Kidney (tissue), 14 donors: ENCODE results near the gene SLX9. TPM values are rescaled to one million over a fixed set of nuclear protein-coding genes. Genes with fewer than 3 reads are reported as not detected.

Experiments used
- DNase-seq, 5 donors: peaks; one replicate each; pipeline ENCODE4 v3.0.0-alpha.2; 2013 to 2020
- FAIRE-seq: peaks from 2 replicates; lab custom pipeline; 2012; peaks lifted over from hg19 to GRCh38; lab: Jason Lieb, UNC
- H3K27ac ChIP-seq, 2 donors: one replicate each; pipeline ENCODE4 v1.7.0; 2013; ENCODE audit warnings: low read depth in 2 of 2, low read length in 2 of 2, inconsistent platforms in 1 of 2
- H3K27me3 ChIP-seq: one replicate; pipeline ENCODE4 v1.7.1; 2013; ENCODE audit warnings: low read length, inconsistent platforms; ENCODE audit not compliant: control insufficient read depth, insufficient read depth
- H3K36me3 ChIP-seq, 3 donors: one replicate each; pipeline versions ENCODE4 v1.7.0 to v1.7.1; 2013; ENCODE audit warnings: low read length in 3 of 3, control low read depth in 1 of 3, inconsistent platforms in 1 of 3; ENCODE audit not compliant: insufficient read depth in 3 of 3, control insufficient read depth in 2 of 3
- H3K4me1 ChIP-seq, 3 donors: one replicate each; pipeline versions ENCODE4 v1.7.0 to v1.7.1; 2013; ENCODE audit warnings: low read length in 3 of 3, inconsistent platforms in 1 of 3, low read depth in 1 of 3; ENCODE audit not compliant: control insufficient read depth in 2 of 3, insufficient read depth in 2 of 3
- H3K4me3 ChIP-seq, 3 donors: one replicate each; pipeline versions ENCODE4 v1.7.0 to v1.8.1; 2013; ENCODE audit warnings: low read length in 3 of 3, control low read depth in 1 of 3, inconsistent platforms in 1 of 3
- H3K9ac ChIP-seq, 3 donors: one replicate each; pipeline versions ENCODE4 v1.7.0 to v1.7.1; 2013; ENCODE audit warnings: low read length in 3 of 3, control low read depth in 1 of 3, inconsistent platforms in 1 of 3
- H3K9me3 ChIP-seq, 3 donors: one replicate each; pipeline versions ENCODE4 v1.7.0 to v1.7.1; 2013; ENCODE audit warnings: low read length in 3 of 3, control low read depth in 1 of 3, inconsistent platforms in 1 of 3; ENCODE audit not compliant: control insufficient read depth in 2 of 3, insufficient read depth in 1 of 3
- intact Hi-C: fragments of 100-400 bp; cut with DNase I; formaldehyde crosslinking; loops from one replicate; pipeline ENCODE4 v1.11.1; 2022
- polyA plus RNA-seq: library from polyadenylated mRNA; stranded (reverse); fragments of 350-450 nt; fragmentation: Illumina TruSeq; extraction: RNeasy Lipid Tissue Mini Kit (QIAGEN cat#74804); gene quantifications from one replicate; pipeline ENCODE4 v1.2.3, GENCODE V29; 2014; ENCODE audit warnings: low read depth, low replicate concordance; ENCODE audit not compliant: insufficient read depth
- total RNA-seq: library from RNA; stranded (reverse); fragmentation: NEBNext Ultra II Directional; extraction: Animal tissue kit (Norgen Biotek cat#: 25700); gene quantifications from one replicate; pipeline ENCODE4 v1.2.1, GENCODE V29; 2021
- TF ChIP-seq, protein P1 (sequence below): IDR thresholded peaks from 3 replicates; pipeline ENCODE4 v1.5.1; 2012; ENCODE audit warnings: mild to moderate bottlenecking, moderate library complexity, borderline replicate concordance; ENCODE audit not compliant: insufficient read depth; ENCODE audit errors: extremely low read depth
- donor health status: control.
- donor health status: control.
- donor health status: control.
- donor health status: control.
- donor health status: control.
- donor health status: DM: yes; HTN: yes; CAD: no.
- donor health status: Normal renal cell carcinoma (clear cell type).

Gene SLX9
- total and polyA plus RNA-seq, 2 donors from 2014 or later: 27.1 to 35.1 TPM

DNA sequence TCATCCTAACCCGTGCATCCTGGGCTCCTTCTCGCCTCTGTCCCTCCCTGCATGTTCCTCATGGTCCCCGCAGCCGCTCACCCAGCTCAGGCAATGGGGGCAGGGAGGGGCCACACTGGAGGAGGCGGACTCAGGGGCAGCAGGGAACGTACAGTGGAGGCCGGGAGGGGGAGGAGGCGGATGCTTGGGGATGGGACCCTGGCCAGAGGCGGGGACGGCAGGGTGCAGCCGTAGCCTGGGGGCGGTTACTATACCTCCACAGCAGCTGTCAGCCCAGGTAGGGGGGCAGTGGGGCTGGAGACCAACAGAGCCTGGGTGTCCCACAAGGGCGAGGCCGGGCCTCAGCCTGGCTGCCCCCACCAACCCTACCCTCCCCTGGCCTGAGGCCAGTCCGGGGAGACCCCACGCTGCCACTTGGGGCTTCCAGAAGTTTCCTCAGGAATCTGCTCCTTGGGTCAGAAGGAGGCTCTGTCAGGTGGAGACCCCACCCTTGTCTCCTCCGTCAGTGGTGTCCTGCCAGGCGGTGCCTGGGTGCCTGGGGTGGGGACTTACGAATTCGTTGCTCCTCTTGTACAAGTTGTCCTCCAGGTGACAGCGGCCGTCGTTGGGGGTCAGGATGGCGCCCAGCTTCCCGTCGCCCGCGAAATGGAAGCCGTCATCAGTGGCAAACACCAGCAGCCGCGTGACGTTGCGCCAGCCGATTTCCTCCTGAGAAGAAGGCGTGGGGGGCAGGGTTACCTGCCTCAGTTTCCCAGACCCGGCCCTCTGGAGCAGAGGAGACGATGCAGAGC is 39.9 kb upstream of the SLX9 start:
- H3K27ac ChIP-seq: no peak overlapping the region
- H3K27me3 ChIP-seq: no peaks in the 10 kb centered on the region
- peaks cover 0 to 3% (median 2%) of the 10 kb centered on the region in 3 donors for H3K36me3 ChIP-seq
- H3K4me1 ChIP-seq: peaks cover 0 to 7% (median 0%) of the 10 kb centered on the region in 3 donors
- no peak overlapping the region for H3K4me3 ChIP-seq
- intact Hi-C loops: no loop called here
- DNase-seq (peak in 2 of 5 donors; percentile 52 to 73), FAIRE-seq (no peak)
- TF ChIP-seq, protein P1, sequence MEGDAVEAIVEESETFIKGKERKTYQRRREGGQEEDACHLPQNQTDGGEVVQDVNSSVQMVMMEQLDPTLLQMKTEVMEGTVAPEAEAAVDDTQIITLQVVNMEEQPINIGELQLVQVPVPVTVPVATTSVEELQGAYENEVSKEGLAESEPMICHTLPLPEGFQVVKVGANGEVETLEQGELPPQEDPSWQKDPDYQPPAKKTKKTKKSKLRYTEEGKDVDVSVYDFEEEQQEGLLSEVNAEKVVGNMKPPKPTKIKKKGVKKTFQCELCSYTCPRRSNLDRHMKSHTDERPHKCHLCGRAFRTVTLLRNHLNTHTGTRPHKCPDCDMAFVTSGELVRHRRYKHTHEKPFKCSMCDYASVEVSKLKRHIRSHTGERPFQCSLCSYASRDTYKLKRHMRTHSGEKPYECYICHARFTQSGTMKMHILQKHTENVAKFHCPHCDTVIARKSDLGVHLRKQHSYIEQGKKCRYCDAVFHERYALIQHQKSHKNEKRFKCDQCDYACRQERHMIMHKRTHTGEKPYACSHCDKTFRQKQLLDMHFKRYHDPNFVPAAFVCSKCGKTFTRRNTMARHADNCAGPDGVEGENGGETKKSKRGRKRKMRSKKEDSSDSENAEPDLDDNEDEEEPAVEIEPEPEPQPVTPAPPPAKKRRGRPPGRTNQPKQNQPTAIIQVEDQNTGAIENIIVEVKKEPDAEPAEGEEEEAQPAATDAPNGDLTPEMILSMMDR: no peak
- no peak overlapping the region for H3K9ac ChIP-seq
- H3K9me3 ChIP-seq: no peaks in the 10 kb centered on the region

DNA sequence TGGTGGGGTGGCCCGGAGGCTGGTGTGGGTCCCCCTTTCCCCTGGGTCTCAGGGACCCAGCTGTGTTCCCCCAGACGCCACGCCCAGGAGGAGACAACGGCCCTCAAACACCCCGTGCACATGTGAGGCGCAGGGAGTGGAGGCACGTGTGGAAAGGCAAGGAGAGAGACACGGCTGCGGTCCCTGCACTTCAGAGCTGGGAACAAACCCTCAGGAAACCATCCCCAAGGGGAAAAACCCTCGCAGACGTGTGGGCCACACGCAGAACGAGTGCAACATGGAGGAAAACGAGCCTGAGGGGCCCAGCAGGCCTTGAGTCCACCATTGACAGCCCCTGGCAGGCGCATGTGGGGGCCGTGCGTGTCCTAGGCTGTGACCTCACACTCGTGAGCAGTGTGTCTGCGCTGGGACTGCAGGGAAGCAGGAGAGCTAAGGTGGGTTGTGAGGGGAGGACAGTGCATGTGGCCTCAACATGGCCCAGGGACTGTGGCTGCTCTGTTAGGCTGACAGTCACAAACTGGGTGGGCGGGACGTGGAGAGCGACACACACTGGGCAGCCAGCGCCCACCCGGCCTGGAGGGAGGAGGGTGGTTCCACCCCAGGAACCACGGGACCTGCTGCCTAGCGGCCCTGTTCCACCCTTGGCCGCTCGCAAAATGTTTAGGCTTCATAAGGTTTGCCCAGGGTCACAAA is 39.1 kb upstream of the SLX9 start:
- TF ChIP-seq, protein P1: no peak
- H3K9me3 ChIP-seq: no peaks in the 10 kb centered on the region
- H3K9ac ChIP-seq: no peak overlapping the region
- no peak overlapping the region for H3K4me3 ChIP-seq
- intact Hi-C loops: no loop called here
- peaks cover 0 to 3% (median 2%) of the 10 kb centered on the region in 3 donors for H3K36me3 ChIP-seq
- FAIRE-seq (no peak), DNase-seq (peak in 4 of 5 donors; percentile 44 to 68 (median 56))
- no peaks in the 10 kb centered on the region for H3K27me3 ChIP-seq
- H3K27ac ChIP-seq: no peak overlapping the region
- peaks cover 0 to 7% (median 0%) of the 10 kb centered on the region in 3 donors for H3K4me1 ChIP-seq

DNA sequence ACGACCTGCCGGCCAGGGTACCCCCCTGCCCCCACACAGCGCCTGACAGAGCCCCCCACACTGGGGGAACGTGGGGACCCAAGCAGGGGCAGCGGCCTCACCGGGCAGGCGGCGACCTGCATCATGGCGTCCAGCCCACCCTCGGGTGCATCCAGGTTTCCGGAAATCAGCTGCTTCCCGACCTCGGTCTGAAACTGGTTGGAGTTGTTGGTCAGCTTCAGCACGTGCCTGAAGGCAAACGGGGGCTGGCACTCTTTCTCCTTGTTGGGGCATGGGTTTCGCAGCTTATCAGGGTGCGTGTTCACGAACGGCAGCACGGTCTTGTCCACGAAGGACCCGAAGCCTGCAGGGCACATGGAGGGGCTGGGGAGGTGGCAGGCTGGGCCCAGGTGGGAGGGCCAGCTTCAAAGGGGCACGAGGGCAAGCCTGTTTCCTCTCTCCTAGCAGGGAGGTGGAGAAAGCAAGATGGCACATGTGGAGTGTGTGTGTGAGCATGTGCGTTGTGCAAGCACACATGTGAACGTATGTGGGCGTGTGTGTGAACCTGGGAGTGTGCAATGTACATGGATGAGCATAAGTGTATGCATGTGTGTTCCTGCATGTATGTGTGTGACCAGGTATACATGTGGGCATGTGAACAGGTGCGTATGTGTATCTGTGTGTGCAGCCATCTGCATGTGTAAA is 38.3 kb upstream of the SLX9 start:
- H3K27ac ChIP-seq: no peak overlapping the region
- H3K9me3 ChIP-seq: no peaks in the 10 kb centered on the region
- intact Hi-C loops: no loop called here
- peak in 2 of 5 donors; percentile 45 to 73 for DNase-seq
- peaks cover 0 to 3% (median 2%) of the 10 kb centered on the region in 3 donors for H3K36me3 ChIP-seq
- FAIRE-seq: no peak
- H3K4me3 ChIP-seq: no peak overlapping the region
- TF ChIP-seq, protein P1: no peak
- H3K4me1 ChIP-seq: peaks cover 0 to 9% (median 0%) of the 10 kb centered on the region in 3 donors
- H3K9ac ChIP-seq: no peak overlapping the region
- no peaks in the 10 kb centered on the region for H3K27me3 ChIP-seq
